Progenitor cell of endocrine pancreas (in vitro differentiated cells): Measurements from ENCODE around the gene TOM1L2. TPM values are rescaled to one million over a fixed set of nuclear protein-coding genes. Genes with fewer than 3 reads are reported as not detected.
"Not testable (repeated sequence)": the region's sequence is repeated elsewhere in the genome, so short reads cannot be mapped to it uniquely, and the experiment has no call there.

ENCODE experiments used
- DNase-seq: peaks from one replicate; pipeline ENCODE4 v3.0.0; 2021; ENCODE audit warnings: low spot score; ENCODE audit not compliant: unreplicated experiment
- H3K27ac Mint-ChIP-seq: 2 replicates; pipeline ENCODE4 v1.8.0; 2021; ENCODE audit warnings: mild to moderate bottlenecking, moderate library complexity, mixed read lengths
- H3K27me3 Mint-ChIP-seq: 2 replicates; pipeline ENCODE4 v1.8.0; 2021; ENCODE audit warnings: mixed read lengths
- H3K36me3 Mint-ChIP-seq: 2 replicates; pipeline ENCODE4 v1.8.0; 2022; ENCODE audit warnings: mixed read lengths; ENCODE audit not compliant: insufficient read depth
- H3K4me1 Mint-ChIP-seq: 2 replicates; pipeline ENCODE4 v1.8.0; 2021; ENCODE audit warnings: low read depth, mixed read lengths
- H3K4me3 Mint-ChIP-seq: 2 replicates; pipeline ENCODE4 v1.8.0; 2021; ENCODE audit warnings: low read depth, mild to moderate bottlenecking, moderate library complexity, mixed read lengths
- H3K9me3 Mint-ChIP-seq: 2 replicates; pipeline ENCODE4 v1.8.0; 2021; ENCODE audit warnings: low read depth, mixed read lengths
- total RNA-seq: library from RNA; stranded (reverse); gene quantifications from 2 replicates; pipeline ENCODE4 v1.2.1, GENCODE V29; 2021
- TF ChIP-seq, protein P1 (sequence below): fragments of 200-600 bp; sonication (generic); IDR thresholded peaks from one replicate; pipeline ENCODE4 v1.5.0; 2021; ENCODE audit warnings: antibody characterized with exemption, mild to moderate bottlenecking; ENCODE audit not compliant: unreplicated experiment

The TOM1L2 gene
- total RNA-seq, 1 donor from 2014 or later = 29.4 TPM

- Mint-ChIP-seq H3K4me1 (peaks cover 13% of the 10 kb centered on the region), H3K27me3 (peaks cover 3% of the 10 kb centered on the region), H3K27ac (no peak overlapping the region), H3K4me3 (no peak overlapping the region), H3K9me3 (no peaks in the 10 kb centered on the region), H3K36me3 (peaks cover 11% of the 10 kb centered on the region)
- no peak for DNase-seq
- TF ChIP-seq, protein P1, sequence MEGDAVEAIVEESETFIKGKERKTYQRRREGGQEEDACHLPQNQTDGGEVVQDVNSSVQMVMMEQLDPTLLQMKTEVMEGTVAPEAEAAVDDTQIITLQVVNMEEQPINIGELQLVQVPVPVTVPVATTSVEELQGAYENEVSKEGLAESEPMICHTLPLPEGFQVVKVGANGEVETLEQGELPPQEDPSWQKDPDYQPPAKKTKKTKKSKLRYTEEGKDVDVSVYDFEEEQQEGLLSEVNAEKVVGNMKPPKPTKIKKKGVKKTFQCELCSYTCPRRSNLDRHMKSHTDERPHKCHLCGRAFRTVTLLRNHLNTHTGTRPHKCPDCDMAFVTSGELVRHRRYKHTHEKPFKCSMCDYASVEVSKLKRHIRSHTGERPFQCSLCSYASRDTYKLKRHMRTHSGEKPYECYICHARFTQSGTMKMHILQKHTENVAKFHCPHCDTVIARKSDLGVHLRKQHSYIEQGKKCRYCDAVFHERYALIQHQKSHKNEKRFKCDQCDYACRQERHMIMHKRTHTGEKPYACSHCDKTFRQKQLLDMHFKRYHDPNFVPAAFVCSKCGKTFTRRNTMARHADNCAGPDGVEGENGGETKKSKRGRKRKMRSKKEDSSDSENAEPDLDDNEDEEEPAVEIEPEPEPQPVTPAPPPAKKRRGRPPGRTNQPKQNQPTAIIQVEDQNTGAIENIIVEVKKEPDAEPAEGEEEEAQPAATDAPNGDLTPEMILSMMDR = no peak
These were observed 161.3 kb downstream of the TOM1L2 start for GRCh38 chr17:17810895-17811248.

DNA sequence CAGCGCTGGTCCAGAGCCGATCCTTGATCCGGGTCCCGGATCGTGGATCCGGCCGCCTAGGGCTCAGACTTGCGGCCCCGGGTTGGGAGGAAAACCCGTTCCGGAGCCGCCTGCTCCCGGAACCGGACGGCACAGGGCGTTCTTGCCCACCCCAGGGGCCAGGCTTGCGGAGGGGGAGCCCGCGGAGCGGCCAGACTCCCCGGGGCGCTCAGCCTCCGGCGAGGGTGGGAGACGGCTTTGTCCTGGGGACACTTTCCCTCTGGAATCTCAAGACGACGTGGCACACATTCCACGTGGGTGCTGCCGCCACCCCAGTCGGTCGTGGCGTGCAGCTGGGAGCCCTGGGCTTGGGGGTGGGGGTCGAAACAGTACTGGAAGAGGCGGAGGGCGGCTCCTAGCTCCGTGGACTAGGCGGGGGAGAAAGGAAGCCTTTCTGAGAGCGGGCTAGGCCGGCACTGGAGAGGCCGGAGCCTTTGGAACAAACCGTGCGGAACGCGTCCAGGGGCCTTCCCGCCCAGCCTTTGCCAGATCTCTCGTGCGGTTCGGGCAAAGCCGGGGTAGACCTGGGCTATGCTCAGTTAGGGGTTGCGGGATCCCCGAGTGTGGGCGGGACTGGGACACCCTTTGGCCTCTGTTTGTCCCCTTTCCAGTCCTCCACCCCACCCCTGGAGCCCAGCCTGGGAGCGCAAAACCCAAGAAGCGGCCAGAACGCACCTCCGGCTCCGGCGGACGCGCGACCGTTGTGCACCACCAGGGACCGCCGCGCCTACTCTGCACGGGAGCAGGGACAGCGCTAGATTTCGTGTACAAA, 161.9 kb downstream of the TOM1L2 start:
- Mint-ChIP-seq H3K36me3 (peaks cover 11% of the 10 kb centered on the region), H3K27ac (no peak overlapping the region), H3K4me1 (peaks cover 13% of the 10 kb centered on the region), H3K27me3 (peaks cover 3% of the 10 kb centered on the region), H3K9me3 (no peaks in the 10 kb centered on the region), H3K4me3 (no peak overlapping the region)
- no peak for DNase-seq
- TF ChIP-seq, protein P1 = no peak

DNA sequence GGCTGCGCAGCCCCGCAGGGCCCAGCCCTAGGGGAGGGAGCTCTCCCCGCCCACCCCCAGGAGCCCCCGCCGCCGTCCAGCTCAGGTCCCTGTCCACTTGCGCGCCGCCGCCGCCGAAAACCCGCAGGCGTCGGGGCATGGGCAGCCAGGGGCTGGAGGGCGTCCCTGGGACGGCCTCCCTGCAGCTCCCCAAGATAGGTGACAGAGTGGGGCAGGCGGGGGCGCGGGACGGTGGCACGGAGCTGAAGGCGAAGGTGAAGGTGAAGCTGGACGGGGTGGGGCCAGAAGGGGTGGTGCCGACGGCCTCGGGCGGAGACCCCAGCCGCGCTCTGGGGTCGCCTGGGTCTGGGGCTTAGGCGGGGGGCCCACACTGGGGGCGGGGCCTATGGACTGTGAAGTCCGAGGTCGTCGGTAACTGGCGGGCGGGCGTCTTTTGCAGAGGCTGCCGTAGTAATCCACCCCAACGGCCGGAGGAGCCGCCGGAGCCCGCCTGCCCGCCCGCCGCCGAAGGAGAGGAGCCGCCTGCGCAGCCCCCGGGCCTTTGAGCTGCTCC, 162.6 kb downstream of the TOM1L2 start:
- Mint-ChIP-seq H3K27me3 (peaks cover 3% of the 10 kb centered on the region), H3K9me3 (no peaks in the 10 kb centered on the region), H3K4me3 (no peak overlapping the region), H3K4me1 (peaks cover 13% of the 10 kb centered on the region), H3K27ac (no peak overlapping the region), H3K36me3 (peaks cover 11% of the 10 kb centered on the region)
- DNase-seq = no peak
- TF ChIP-seq, protein P1 = no peak

DNA sequence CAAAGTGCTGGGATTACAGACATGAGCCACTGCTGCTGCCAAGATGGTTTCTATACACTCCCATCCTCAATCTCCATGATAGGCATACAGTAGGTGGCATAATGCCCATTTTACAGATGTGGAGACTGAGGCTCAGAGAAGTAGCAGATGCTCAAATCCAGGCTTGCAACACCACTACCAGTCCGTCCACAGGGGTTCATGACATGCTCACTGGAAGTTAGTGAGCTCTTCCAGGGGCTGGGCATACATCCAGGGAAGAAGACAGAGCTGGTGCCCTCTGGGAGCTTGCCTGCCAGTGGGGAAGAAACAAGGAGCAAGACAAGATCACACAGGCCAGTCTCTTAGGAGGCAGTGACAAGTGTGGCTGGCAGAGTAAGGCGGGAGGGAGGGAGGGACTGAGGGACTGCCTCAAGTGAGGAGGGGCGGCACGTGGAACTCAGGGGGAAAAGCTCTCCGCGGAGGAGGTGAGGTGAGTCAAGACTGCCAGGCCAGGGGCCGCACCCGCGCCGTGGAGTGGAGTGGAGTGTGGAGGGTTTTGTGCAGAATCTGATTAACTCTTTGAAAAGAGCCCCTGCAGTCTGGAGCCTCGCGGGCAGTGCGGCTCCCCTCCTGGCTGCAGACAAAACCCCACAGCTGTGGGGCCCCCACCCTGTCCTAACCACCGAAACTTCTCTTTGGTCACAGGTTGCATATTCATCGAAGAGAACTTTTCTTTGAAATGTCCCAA, 163.3 kb downstream of the TOM1L2 start:
- Mint-ChIP-seq H3K9me3 (no peaks in the 10 kb centered on the region), H3K4me3 (no peak overlapping the region), H3K27me3 (peaks cover 3% of the 10 kb centered on the region), H3K27ac (peak overlapping the region; percentile 68), H3K4me1 (peaks cover 13% of the 10 kb centered on the region), H3K36me3 (peaks cover 16% of the 10 kb centered on the region)
- TF ChIP-seq, protein P1 = no peak
- no peak for DNase-seq

- Mint-ChIP-seq H3K4me1 (peaks cover 13% of the 10 kb centered on the region), H3K36me3 (peaks cover 18% of the 10 kb centered on the region)
- H3K27ac Mint-ChIP-seq, H3K4me3 Mint-ChIP-seq, DNase-seq, H3K27me3 Mint-ChIP-seq, H3K9me3 Mint-ChIP-seq: not testable (repeated sequence)
These were observed 164.0 kb downstream of the TOM1L2 start for GRCh38 chr17:17808200-17808599.
